A673 (cell line): ENCODE data around the gene FAM174B. TPM values are rescaled to one million over a fixed set of nuclear protein-coding genes. Genes with fewer than 3 reads are reported as not detected.

Experiments used
- BruUV-seq: library from RNA; stranded (reverse); fragments of 400-500 nt; replicated peaks from 2 replicates; lab custom pipeline; 2021; lab: Mats Ljungman, UMichigan
- CTCF ChIA-PET: fragments of 300-600 bp; sonication (Branson Sonifier 250); formaldehyde crosslinking; loops from one replicate; lab custom pipeline; 2022; ENCODE audit warnings: antibody characterized with exemption; lab: Charles Lee
- POLR2A ChIA-PET: fragments of 300-600 bp; sonication (Branson Sonifier 250); formaldehyde crosslinking; loops from one replicate; lab custom pipeline; 2022; ENCODE audit warnings: antibody characterized with exemption; ENCODE audit not compliant: low non-redundant PET; lab: Charles Lee
- DNase-seq: peaks from one replicate; pipeline ENCODE4 v3.0.0-alpha.2; 2015; ENCODE audit warnings: low spot score
- H3K27ac ChIP-seq: fragments of 200-600 bp; sonication (generic); 2 replicates; pipeline ENCODE4 v1.5.1; 2016; ENCODE audit warnings: mixed run types, low read depth, mild to moderate bottlenecking, mixed read lengths, antibody characterized with exemption, low read length; ENCODE audit not compliant: poor library complexity, severe bottlenecking
- H3K27me3 ChIP-seq: fragments of 200-600 bp; sonication (generic); replicated peaks from 2 replicates; pipeline ENCODE4 v1.6.1; 2017; ENCODE audit warnings: mixed run types, low read depth, mild to moderate bottlenecking, mixed read lengths, antibody characterized with exemption, low read length; ENCODE audit not compliant: insufficient read depth, poor library complexity
- H3K36me3 ChIP-seq: fragments of 200-600 bp; sonication (generic); 2 replicates; pipeline ENCODE4 v1.6.1; 2016; ENCODE audit warnings: mixed run types, mild to moderate bottlenecking, mixed read lengths, antibody characterized with exemption, low read length; ENCODE audit not compliant: insufficient read depth, poor library complexity, severe bottlenecking
- H3K4me1 ChIP-seq: fragments of 200-600 bp; sonication (generic); 2 replicates; pipeline ENCODE4 v1.6.1; 2017; ENCODE audit warnings: mixed run types, mild to moderate bottlenecking, mixed read lengths, antibody characterized with exemption, low read length; ENCODE audit not compliant: insufficient read depth, poor library complexity, severe bottlenecking
- H3K4me3 ChIP-seq: fragments of 200-600 bp; sonication (generic); 2 replicates; pipeline ENCODE4 v1.5.1; 2016; ENCODE audit warnings: low read depth, mixed run types, mild to moderate bottlenecking, mixed read lengths, low read length; ENCODE audit not compliant: poor library complexity, severe bottlenecking
- H3K9me3 ChIP-seq: fragments of 200-600 bp; sonication (generic); 2 replicates; pipeline ENCODE4 v1.6.1; 2016; ENCODE audit warnings: mixed run types, low read depth, mild to moderate bottlenecking, mixed read lengths, antibody characterized with exemption, low read length; ENCODE audit not compliant: poor library complexity, severe bottlenecking
- CTCF ChIP-seq: fragments of 300-800, 200-600 bp; sonication (generic); conservative IDR thresholded peaks from 2 replicates; pipeline ENCODE4 v1.5.1; 2017; ENCODE audit warnings: low read depth, mild to moderate bottlenecking, antibody characterized with exemption, low read length, moderate library complexity, mixed read lengths
- EZH2 ChIP-seq: fragments of 200-600 bp; sonication (generic); IDR thresholded peaks from 2 replicates; pipeline ENCODE4 v1.6.1; 2017; ENCODE audit warnings: borderline replicate concordance, low read depth, mild to moderate bottlenecking, mixed read lengths, antibody characterized with exemption, low read length; ENCODE audit not compliant: poor library complexity, severe bottlenecking
- intact Hi-C: fragments of 100-400 bp; cut with micrococcal nuclease; formaldehyde crosslinking; loops from one replicate; pipeline ENCODE4 v1.10.0; 2022; ENCODE audit not compliant: unreplicated experiment
- total RNA-seq: library from RNA; stranded (reverse); gene quantifications from 2 replicates; pipeline ENCODE4 v1.2.3, GENCODE V29; 2021

The FAM174B gene
- total RNA-seq, 1 experiment from 2014 or later = 3.7 TPM

- Histone ChIP-seq H3K9me3 (no peaks in the 10 kb centered on the region), H3K4me1 (no peaks in the 10 kb centered on the region), H3K4me3 (no peak overlapping the region), H3K27me3 (no peaks in the 10 kb centered on the region), H3K27ac (no peak overlapping the region), H3K36me3 (no peaks in the 10 kb centered on the region)
- CTCF ChIA-PET = no interaction called here
- BruUV-seq = no TSS peak
- POLR2A ChIA-PET = no interaction called here
- TF ChIP-seq CTCF = no peak
- TF ChIP-seq EZH2 = no peak
- no peak for DNase-seq
- intact Hi-C loops = no loop called here
Observed at GRCh38 chr15:92636401-92636907, 19.1 kb downstream of the FAM174B start.

GRCh38 chr15:92634671-92635201 is 20.8 kb downstream of the FAM174B start:
- no peak overlapping the region for H3K27ac ChIP-seq
- no peaks in the 10 kb centered on the region for H3K4me1 ChIP-seq
- no peak for DNase-seq
- H3K36me3 ChIP-seq = no peaks in the 10 kb centered on the region
- ChIA-PET CTCF (no interaction called here), POLR2A (no interaction called here)
- no peak for TF ChIP-seq CTCF
- no peaks in the 10 kb centered on the region for H3K27me3 ChIP-seq
- intact Hi-C loops = no loop called here
- no peaks in the 10 kb centered on the region for H3K9me3 ChIP-seq
- H3K4me3 ChIP-seq = no peak overlapping the region
- no TSS peak for BruUV-seq

- Histone ChIP-seq H3K4me1 (no peaks in the 10 kb centered on the region), H3K36me3 (no peaks in the 10 kb centered on the region), H3K27ac (no peak overlapping the region), H3K27me3 (no peaks in the 10 kb centered on the region), H3K4me3 (no peak overlapping the region), H3K9me3 (no peaks in the 10 kb centered on the region)
- CTCF ChIA-PET = no interaction called here
- intact Hi-C loops = no loop called here
- no peak for DNase-seq
- BruUV-seq = no TSS peak
- POLR2A ChIA-PET = no interaction called here
- TF ChIP-seq EZH2 = no peak
- TF ChIP-seq CTCF = no peak
Observed at GRCh38 chr15:92634060-92634459, 21.5 kb downstream of the FAM174B start.
